PC-9 (cell line): ENCODE data around the gene MYO1A. TPM values are rescaled to one million over a fixed set of nuclear protein-coding genes. Genes with fewer than 3 reads are reported as not detected.

Experiments
- BruUV-seq: library from RNA; stranded (reverse); fragments of 400-500 nt; replicated peaks from 2 replicates; lab custom pipeline; 2021; lab: Mats Ljungman, UMichigan
- CTCF ChIA-PET: fragments of 300-600 bp; sonication (Branson Sonifier 250); formaldehyde crosslinking; loops from one replicate; lab custom pipeline; 2022; ENCODE audit warnings: antibody characterized with exemption; lab: Charles Lee
- POLR2A ChIA-PET: fragments of 300-600 bp; sonication (Branson Sonifier 250); formaldehyde crosslinking; loops from one replicate; lab custom pipeline; 2022; ENCODE audit warnings: antibody characterized with exemption; ENCODE audit not compliant: unreplicated experiment; lab: Charles Lee
- DNase-seq, 2 experiments: peaks; one replicate each; pipeline versions ENCODE4 v3.0.0 to v3.0.0-alpha.2; 2015 to 2022; ENCODE audit warnings: mixed read lengths in 1 of 2
- H2AFZ ChIP-seq: fragments of 200-600 bp; sonication (generic); 2 replicates; pipeline ENCODE4 v1.8.1; 2017; ENCODE audit warnings: antibody characterized with exemption
- H3F3A ChIP-seq: fragments of 200-600 bp; sonication (generic); 2 replicates; pipeline ENCODE4 v1.8.1; 2017; ENCODE audit warnings: antibody characterized with exemption, mild to moderate bottlenecking, low read depth; ENCODE audit not compliant: insufficient read depth
- H3K27ac ChIP-seq: fragments of 200-600 bp; sonication (generic); 2 replicates; pipeline ENCODE4 v1.6.1; 2016; ENCODE audit warnings: mixed run types
- H3K27me3 ChIP-seq: fragments of 200-600 bp; sonication (generic); 2 replicates; pipeline ENCODE4 v1.6.1; 2016; ENCODE audit warnings: low read depth, mixed run types; ENCODE audit not compliant: insufficient read depth
- H3K36me3 ChIP-seq: fragments of 200-600 bp; sonication (generic); 2 replicates; pipeline ENCODE4 v1.6.1; 2016; ENCODE audit warnings: low read depth, mixed run types
- H3K4me1 ChIP-seq: fragments of 200-600 bp; sonication (generic); replicated peaks from 2 replicates; pipeline ENCODE4 v1.6.1; 2016; ENCODE audit warnings: mixed run types; ENCODE audit not compliant: insufficient read depth
- H3K4me2 ChIP-seq: fragments of 200-600 bp; sonication (generic); 2 replicates; pipeline ENCODE4 v1.6.1; 2017; ENCODE audit warnings: mixed run types
- H3K4me3 ChIP-seq: fragments of 200-600 bp; sonication (generic); 2 replicates; pipeline ENCODE4 v1.6.1; 2016; ENCODE audit warnings: mixed run types
- H3K79me2 ChIP-seq: fragments of 200-600 bp; sonication (generic); 2 replicates; pipeline ENCODE4 v1.6.1; 2017; ENCODE audit warnings: low read depth, mixed run types
- H3K9me2 ChIP-seq: fragments of 200-600 bp; sonication (generic); 2 replicates; pipeline ENCODE4 v1.8.1; 2017; ENCODE audit warnings: mild to moderate bottlenecking; ENCODE audit not compliant: insufficient read depth
- H3K9me3 ChIP-seq: fragments of 200-600 bp; sonication (generic); 2 replicates; pipeline ENCODE4 v1.8.1; 2016; ENCODE audit warnings: low read depth; ENCODE audit not compliant: insufficient read depth
- H4K20me1 ChIP-seq: fragments of 200-600 bp; sonication (generic); 2 replicates; pipeline ENCODE4 v1.8.1; 2017; ENCODE audit not compliant: insufficient read depth
- CTCF ChIP-seq: fragments of 200-600 bp; sonication (generic); conservative IDR thresholded peaks from 2 replicates; pipeline ENCODE4 v1.6.1; 2017; ENCODE audit warnings: mixed run types, antibody characterized with exemption, mild to moderate bottlenecking, moderate library complexity
- EZH2 ChIP-seq: fragments of 200-600 bp; sonication (generic); IDR thresholded peaks from 2 replicates; pipeline ENCODE4 v1.8.0; 2017; ENCODE audit warnings: antibody characterized with exemption, low read depth
- intact Hi-C: fragments of 100-400 bp; cut with micrococcal nuclease; formaldehyde crosslinking; loops from one replicate; pipeline ENCODE4 v1.10.0; 2022; ENCODE audit not compliant: unreplicated experiment
- total RNA-seq: library from RNA; stranded (reverse); gene quantifications from 2 replicates; pipeline ENCODE4 v1.2.3, GENCODE V29; 2021

The MYO1A gene
- total RNA-seq, 1 experiment from 2014 or later = not detected

GRCh38 chr12:57093415-57094207, 43.7 kb upstream of the MYO1A start:
- DNase-seq = peak in 1 of 2 experiments; percentile 38
- intact Hi-C loops = no loop called here
- 0 out of 2 replicates have a peak, but pooled peaks cover 3% of the 10 kb centered on the region for H4K20me1 ChIP-seq
- no peak overlapping the region for H2AFZ ChIP-seq
- no peaks in the 10 kb centered on the region for H3K9me3 ChIP-seq
- peaks cover 17% of the 10 kb centered on the region for H3F3A ChIP-seq
- H3K9me2 ChIP-seq = no peaks in the 10 kb centered on the region
- H3K27ac ChIP-seq = no peak overlapping the region
- no peaks in the 10 kb centered on the region for H3K27me3 ChIP-seq
- no peak for TF ChIP-seq EZH2
- TF ChIP-seq CTCF = peak; percentile 68; the same call in 1 of the 2 replicates
- no TSS peak for BruUV-seq
- ChIA-PET CTCF (interaction anchor here (0.7 kb wide), 1 partner anchor 14 kb away, joined by 3 read pairs; no protein-coding TSS in a partner anchor), POLR2A (interaction anchor here (0.6 to 1.6 kb wide), 2 partner anchors 16 to 19 kb away, joined by 4 to 6 read pairs; no protein-coding TSS in a partner anchor)
- no peaks in the 10 kb centered on the region for H3K4me1 ChIP-seq
- no peak overlapping the region for H3K4me3 ChIP-seq
- H3K79me2 ChIP-seq = no peaks in the 10 kb centered on the region
- H3K4me2 ChIP-seq = no peak overlapping the region
- H3K36me3 ChIP-seq = no peaks in the 10 kb centered on the region

- no peak overlapping the region for H3K4me2 ChIP-seq
- no peak overlapping the region for H3K27ac ChIP-seq
- no TSS peak for BruUV-seq
- no peak overlapping the region for H3K4me3 ChIP-seq
- TF ChIP-seq CTCF (no peak; the same call in 1 of the 2 replicates), EZH2 (no peak)
- no peak for DNase-seq
- POLR2A ChIA-PET = interaction anchor here (0.6 to 1.6 kb wide), 3 partner anchors 15 to 36 kb away, joined by 4 to 6 read pairs (median 4); no protein-coding TSS in a partner anchor
- H4K20me1 ChIP-seq = 0 out of 2 replicates have a peak, but pooled peaks cover 3% of the 10 kb centered on the region
- peaks cover 22% of the 10 kb centered on the region for H3F3A ChIP-seq
- CTCF ChIA-PET = interaction anchor here (0.7 kb wide), 2 partner anchors 14 to 22 kb away, joined by 3 to 9 read pairs; no protein-coding TSS in a partner anchor
- H3K27me3 ChIP-seq = no peaks in the 10 kb centered on the region
- no peaks in the 10 kb centered on the region for H3K4me1 ChIP-seq
- no peaks in the 10 kb centered on the region for H3K9me3 ChIP-seq
- H2AFZ ChIP-seq = no peak overlapping the region
- intact Hi-C loops = no loop called here
- H3K79me2 ChIP-seq = no peaks in the 10 kb centered on the region
- no peaks in the 10 kb centered on the region for H3K9me2 ChIP-seq
- no peaks in the 10 kb centered on the region for H3K36me3 ChIP-seq
Measured at GRCh38 chr12:57092876-57093414, 43.0 kb upstream of the MYO1A start.

GRCh38 chr12:57092529-57092862, 42.6 kb upstream of the MYO1A start:
- Histone ChIP-seq H2AFZ (no peak overlapping the region), H3K4me1 (no peaks in the 10 kb centered on the region), H3K4me2 (no peak overlapping the region), H3K4me3 (no peak overlapping the region), H3K9me2 (no peaks in the 10 kb centered on the region), H3K79me2 (no peaks in the 10 kb centered on the region), H3K36me3 (no peaks in the 10 kb centered on the region), H3F3A (peaks cover 24% of the 10 kb centered on the region), H4K20me1 (0 out of 2 replicates have a peak, but pooled peaks cover 3% of the 10 kb centered on the region), H3K9me3 (no peaks in the 10 kb centered on the region), H3K27ac (no peak overlapping the region), H3K27me3 (no peaks in the 10 kb centered on the region)
- TF ChIP-seq CTCF (no peak), EZH2 (no peak)
- intact Hi-C loops = no loop called here
- ChIA-PET POLR2A (interaction anchor here (0.7 kb wide), 1 partner anchor 37 kb away, joined by 4 read pairs; no protein-coding TSS in a partner anchor), CTCF (interaction anchor here (0.6 to 0.7 kb wide), 2 partner anchors 20 to 22 kb away, joined by 3 to 9 read pairs; no protein-coding TSS in a partner anchor)
- no TSS peak for BruUV-seq
- DNase-seq = no peak
